GM12878 (cell line): ENCODE results near the gene TBL3. TPM values are rescaled to one million over a fixed set of nuclear protein-coding genes. Genes with fewer than 3 reads are reported as not detected.

Experiments used
- ATAC-seq: fragments of 200-7000 bp; cut with Tn5 transposase; 3 replicates; pipeline ENCODE4 v1.9.1; 2020; ENCODE audit warnings: mild to moderate bottlenecking, moderate library complexity
- BruUV-seq: library from RNA; stranded (reverse); fragments of 400-500 nt; replicated peaks from 2 replicates; lab custom pipeline; 2021; lab: Mats Ljungman, UMichigan
- CTCF ChIA-PET: fragments of 300-600 bp; sonication (Branson Sonifier 250); formaldehyde crosslinking; extraction: SDS; loops from one replicate; lab custom pipeline; 2021; ENCODE audit warnings: inconsistent platforms; lab: Yijun Ruan, JAX
- POLR2A ChIA-PET: fragments of 350-600 bp; formaldehyde crosslinking; extraction: SDS; loops from one replicate; lab custom pipeline; 2021; ENCODE audit warnings: inconsistent platforms; lab: Charles Lee
- RAD21 ChIA-PET: fragments of 300-600 bp; sonication (Branson Sonifier 250); formaldehyde crosslinking; loops from one replicate; lab custom pipeline; 2023; ENCODE audit warnings: antibody characterized with exemption; ENCODE audit not compliant: unreplicated experiment; lab: Charles Lee
- SMC1A ChIA-PET: fragments of 300-600 bp; sonication (Branson Sonifier 250); formaldehyde crosslinking; loops from one replicate; lab custom pipeline; 2023; ENCODE audit not compliant: unreplicated experiment, uncharacterized antibody; lab: Charles Lee
- DNase-seq: peaks from one replicate; pipeline ENCODE4 v3.0.0-alpha.2; 2011; ENCODE audit warnings: low read depth, low spot score
- FAIRE-seq: peaks from 3 replicates; lab custom pipeline; 2011; peaks lifted over from hg19 to GRCh38; lab: Jason Lieb, UNC
- H2AFZ ChIP-seq: 2 replicates; pipeline ENCODE4 v1.6.0; 2011; ENCODE audit warnings: low read depth, low read length, control low read depth; ENCODE audit not compliant: control insufficient read depth
- H3K27ac ChIP-seq: 2 replicates; pipeline ENCODE4 v1.5.1; 2011; ENCODE audit warnings: control low read depth; ENCODE audit not compliant: control insufficient read depth, insufficient read depth
- H3K27me3 ChIP-seq, 2 experiments: replicated peaks in 1 of 2; 2 replicates each; pipeline versions ENCODE4 v1.6.0 to v1.6.1; 2011; ENCODE audit warnings: low read length in 1 of 2; ENCODE audit not compliant: control insufficient read depth in 2 of 2, insufficient read depth in 2 of 2
- H3K36me3 ChIP-seq, 2 experiments: 2 replicates each; pipeline ENCODE4 v1.5.1; 2011; ENCODE audit warnings: low read length in 1 of 2; ENCODE audit not compliant: control insufficient read depth in 2 of 2, insufficient read depth in 2 of 2
- H3K4me1 ChIP-seq: 2 replicates; pipeline ENCODE4 v1.6.1; 2011; ENCODE audit warnings: mild to moderate bottlenecking, low read length, moderate library complexity, mixed read lengths; ENCODE audit not compliant: control insufficient read depth, insufficient read depth
- H3K4me2 ChIP-seq: 2 replicates; pipeline ENCODE4 v1.6.0; 2011; ENCODE audit warnings: control low read depth; ENCODE audit not compliant: control insufficient read depth, insufficient read depth
- H3K4me3 ChIP-seq: fragments of 200-600 bp; sonication (generic); 2 replicates; pipeline ENCODE4 v1.5.1; 2016
- H3K79me2 ChIP-seq: 2 replicates; pipeline ENCODE4 v1.6.0; 2011; ENCODE audit warnings: low read length; ENCODE audit not compliant: control insufficient read depth, insufficient read depth
- H3K9ac ChIP-seq: 2 replicates; pipeline ENCODE4 v1.8.0; 2011; ENCODE audit warnings: low read length, control low read depth, mixed read lengths; ENCODE audit not compliant: control insufficient read depth, insufficient read depth
- H3K9me3 ChIP-seq: replicated peaks from 3 replicates; pipeline ENCODE4 v1.5.1; 2011; ENCODE audit warnings: mild to moderate bottlenecking, low read length; ENCODE audit not compliant: control insufficient read depth, insufficient read depth
- H4K20me1 ChIP-seq: 2 replicates; pipeline ENCODE4 v1.6.0; 2011; ENCODE audit not compliant: control insufficient read depth, insufficient read depth
- BCL11A ChIP-seq: IDR thresholded peaks from 2 replicates; pipeline ENCODE4 v1.6.1; 2011; ENCODE audit warnings: low read depth, low read length
- HDGF ChIP-seq: fragments of 450-650 bp; IDR thresholded peaks from 2 replicates; pipeline ENCODE4 v1.6.1; 2016; ENCODE audit warnings: antibody characterized with exemption
- NFYB ChIP-seq: IDR thresholded peaks from 2 replicates; pipeline ENCODE4 v1.6.1; 2011; ENCODE audit warnings: low read depth, mild to moderate bottlenecking, low read length, improper control_type of control experiment, moderate library complexity; ENCODE audit not compliant: insufficient read depth
- POLR2A ChIP-seq: IDR thresholded peaks from 2 replicates; pipeline ENCODE4 v1.6.1; 2011; ENCODE audit warnings: low read depth, mild to moderate bottlenecking, low read length
- POLR2AphosphoS5 ChIP-seq: IDR thresholded peaks from 2 replicates; pipeline ENCODE4 v1.6.1; 2011; ENCODE audit warnings: mild to moderate bottlenecking, low read length, inconsistent platforms
- RFX5 ChIP-seq: IDR thresholded peaks from 2 replicates; pipeline ENCODE4 v1.6.1; 2011; ENCODE audit warnings: low read depth, low read length, improper control_type of control experiment
- SREBF1 ChIP-seq: IDR thresholded peaks from 2 replicates; pipeline ENCODE4 v1.6.1; 2012; ENCODE audit warnings: mild to moderate bottlenecking, low read length
- TCF12 ChIP-seq: IDR thresholded peaks from 2 replicates; pipeline ENCODE4 v1.6.1; 2011; ENCODE audit warnings: low read depth, mild to moderate bottlenecking, low read length
- TCF3 ChIP-seq: IDR thresholded peaks from 2 replicates; pipeline ENCODE4 v1.6.1; 2012; ENCODE audit warnings: low read depth, mild to moderate bottlenecking, low read length, borderline replicate concordance; ENCODE audit not compliant: insufficient read depth
- TCF7 ChIP-seq: IDR thresholded peaks from 2 replicates; pipeline ENCODE4 v1.6.1; 2014; ENCODE audit warnings: antibody characterized with exemption, borderline replicate concordance
- WGBS: methylation state at CpG from one replicate; pipeline ENCODE4 v1.1.6; 2016; ENCODE audit warnings: low lambda C conversion rate; ENCODE audit not compliant: insufficient replicate concordance, insufficient coverage; ENCODE audit errors: missing lambda C conversion rate; 5-methylcytosine and 5-hydroxymethylcytosine counted together
- in situ Hi-C: fragments of 300-500 bp; cut with MboI; formaldehyde crosslinking; loops from 9 replicates; pipeline ENCODE4 v1.14.3; 2018; ENCODE audit warnings: mixed read lengths
- intact Hi-C: fragments of 100-400 bp; cut with micrococcal nuclease; formaldehyde crosslinking; loops from one replicate; pipeline ENCODE4 v1.14.2; 2022; ENCODE audit not compliant: unreplicated experiment
- polyA plus RNA-seq, 11 experiments: library from polyadenylated mRNA; depleted of rRNA in 4 of 11; unstranded in 6 of 11; stranded (reverse) in 5 of 11; fragments of >200 nt; fragmentation: Nextera tagmentation in 4 of 11; fragmentation: Illumina TruSeq in 1 of 11; extraction: Ambion mirVana in 4 of 11; extraction: Trizol in 1 of 11; gene quantifications; 1 replicate in 1 of 11; 2 replicates in 10 of 11; pipeline versions ENCODE4 v1.2.1 to v1.2.3, GENCODE V29; 2011 to 2016; ENCODE audit warnings: inconsistent platforms in 2 of 11, missing spikeins in 2 of 11, low read depth in 1 of 11
- total RNA-seq, 4 experiments: library from RNA; depleted of rRNA in 3 of 4; stranded (reverse); fragments of >200 nt in 3 of 4; fragmentation: Illumina TruSeq in 1 of 4; extraction: Trizol in 1 of 4; gene quantifications; 2 replicates each; pipeline versions ENCODE4 v1.2.1 to v1.2.3, GENCODE V29; 2013 to 2021

The TBL3 gene
- total and polyA plus RNA-seq, 10 of the 15 experiments (the other 5 are each of a cell fraction or from before 2014, with no cell fraction given) = 1.2 to 101 (median 34.2) TPM

- TF ChIP-seq TCF12 (no peak), POLR2AphosphoS5 (no peak), TCF7 (no peak), BCL11A (no peak), RFX5 (no peak), SREBF1 (no peak), NFYB (no peak), POLR2A (no peak), HDGF (no peak), TCF3 (no peak)
- no TSS peak for BruUV-seq
- no peak overlapping the region for H3K4me2 ChIP-seq
- H3K27ac ChIP-seq = no peak overlapping the region
- no peaks in the 10 kb centered on the region for H3K9me3 ChIP-seq
- no peaks in the 10 kb centered on the region for H3K79me2 ChIP-seq
- no peak for FAIRE-seq
- in situ Hi-C loops (no loop called here), intact Hi-C loops (no loop called here)
- no peak overlapping the region for H2AFZ ChIP-seq
- ATAC-seq = no peak
- DNase-seq = no peak
- no peaks in the 10 kb centered on the region for H3K4me1 ChIP-seq
- no peak overlapping the region for H3K9ac ChIP-seq
- POLR2A ChIA-PET = interaction anchor here (0.7 to 0.9 kb wide), 2 partner anchors 18 to 176 kb away, joined by 3 read pairs; no protein-coding TSS in a partner anchor
- peaks cover 3% of the 10 kb centered on the region in 2 experiments; a peak in 3 of 4 replicates for H3K27me3 ChIP-seq
- CTCF ChIA-PET = interaction anchor here (0.7 kb wide), 1 partner anchor 1694 kb away, joined by 3 read pairs; no protein-coding TSS in a partner anchor
- no peak overlapping the region for H3K4me3 ChIP-seq
- SMC1A ChIA-PET = no interaction called here
- RAD21 ChIA-PET = no interaction called here
- WGBS = 17% methylated on average over 8 of the region's 8 CpGs
- H3K36me3 ChIP-seq = no peaks in the 10 kb centered on the region; a peak in 1 of 4 replicates
- no peaks in the 10 kb centered on the region for H4K20me1 ChIP-seq
These were observed 49.5 kb upstream of the TBL3 start for GRCh38 chr16:1922357-1922756.
